Adrenal gland (tissue), 12 donors: Measurements from ENCODE around the gene RRAGD. TPM values are rescaled to one million over a fixed set of nuclear protein-coding genes. Genes with fewer than 3 reads are reported as not detected.

Experiments
- DNase-seq, 7 donors: peaks; one replicate each; pipeline ENCODE4 v3.0.0-alpha.2; 2019 to 2020
- H3K27ac ChIP-seq, 5 donors: fragments of 200-600 bp; sonication (generic) in 4 of 5; 1 replicate in 3 of 5; 2 replicates in 2 of 5; pipeline versions ENCODE4 v1.5.1 to v1.8.0; 2016 to 2020; ENCODE audit warnings: mild to moderate bottlenecking in 1 of 5
- H3K27me3 ChIP-seq: fragments of 200-600 bp; 2 replicates; pipeline ENCODE4 v1.8.0; 2021
- H3K36me3 ChIP-seq, 2 donors: fragments of 200-600 bp; replicated peaks in 1 of 2; 1 replicate in 1 of 2; 2 replicates in 1 of 2; pipeline versions ENCODE4 v1.5.1 to v1.8.0; 2018 to 2022
- H3K4me1 ChIP-seq, 2 donors: fragments of 200-600 bp; replicated peaks in 1 of 2; 1 replicate in 1 of 2; 2 replicates in 1 of 2; pipeline versions ENCODE4 v1.5.1 to v1.8.0; 2018 to 2021
- H3K4me3 ChIP-seq, 4 donors: fragments of 200-600 bp; sonication (generic) in 3 of 4; one replicate each; pipeline ENCODE4 v1.5.1; 2016 to 2018
- H3K9me3 ChIP-seq, 3 donors: fragments of 200-600 bp; sonication (generic) in 1 of 3; replicated peaks in 1 of 3; 1 replicate in 2 of 3; 2 replicates in 1 of 3; pipeline versions ENCODE4 v1.5.1 to v1.8.0; 2016 to 2021
- POLR2A ChIP-seq, 2 donors: fragments of 450-650 bp; IDR thresholded peaks; one replicate each; pipeline ENCODE4 v1.6.1; 2017; ENCODE audit warnings: antibody characterized with exemption in 2 of 2, mild to moderate bottlenecking in 2 of 2, moderate library complexity in 1 of 2
- WGBS, 4 donors: extraction: QIAGEN DNeasy Blood & Tissue Kit in 2 of 4; methylation state at CpG; one replicate each; pipeline versions ENCODE4 v1.1.5 to v1.1.7; 2013 to 2017; 5-methylcytosine and 5-hydroxymethylcytosine counted together
- intact Hi-C, 2 donors: fragments of 100-400 bp; cut with DNase I; formaldehyde crosslinking; loops; one replicate each; pipeline versions ENCODE4 v1.14.1 to v1.15.0; 2022 to 2023
- polyA plus RNA-seq, 3 donors: library from polyadenylated mRNA; stranded (reverse); fragments of 200-250 nt in 2 of 3; fragments of 350-450 nt in 1 of 3; fragmentation: Illumina TruSeq in 1 of 3; extraction: RNeasy Lipid Tissue Mini Kit (QIAGEN cat#74804) in 1 of 3; gene quantifications; one replicate each; pipeline ENCODE4 v1.2.3, GENCODE V29; 2013 to 2014
- total RNA-seq, 9 donors: library from RNA; depleted of rRNA in 4 of 9; stranded (reverse); fragments of >200 nt in 4 of 9; fragments of 120-200 nt in 1 of 9; fragmentation: NEBNext Ultra II Directional in 1 of 9; extraction: Animal tissue kit (Norgen Biotek cat#: 25700) in 1 of 9; gene quantifications; one replicate each; pipeline versions ENCODE4 v1.1.0 to v1.2.4, GENCODE V29; 2013 to 2023
- TF ChIP-seq, protein P1 (sequence below), 6 experiments: fragments of 450-650 bp in 4 of 6; fragments of 200-600 bp in 2 of 6; sonication (generic) in 1 of 6; IDR thresholded peaks; 1 replicate in 5 of 6; 2 replicates in 1 of 6; pipeline versions ENCODE4 v1.5.1 to v1.8.0; 2016 to 2021; ENCODE audit warnings: antibody characterized with exemption in 6 of 6, mild to moderate bottlenecking in 2 of 6, moderate library complexity in 1 of 6
- donor health status: healthy with polysubstance abuse.
- donor health status: Bipolar disorder and iron deficiency.
- donor health status: DM: yes; HTN: yes; CAD: no.
- donor health status: DM: no; HTN: no; CAD: no.
- donor health status: DM: no; HTN: no; CAD: no.
- donor health status: DM: yes; HTN: yes; CAD: no.

RRAGD gene
- total and polyA plus RNA-seq, 12 donors: 4.8 to 42.1 (median 34.4) TPM

DNA sequence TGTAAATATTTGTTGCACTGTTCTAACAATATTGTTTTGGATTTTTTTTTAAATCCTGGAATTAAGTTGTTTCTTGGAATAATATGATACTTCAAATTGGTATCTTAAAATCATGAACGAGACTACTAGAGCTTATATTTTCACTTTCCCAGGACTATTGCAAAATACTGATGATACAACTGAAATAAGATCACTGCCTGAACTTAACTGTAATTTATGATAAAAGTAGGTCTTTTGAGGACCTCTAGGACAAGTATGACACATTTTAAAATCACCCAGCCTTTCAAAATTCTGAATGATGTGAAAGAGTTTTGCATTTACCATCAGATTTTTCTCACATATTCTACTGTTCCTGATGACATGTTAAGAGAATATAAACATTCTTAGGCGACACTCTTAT, 50.9 kb downstream of the RRAGD start:
- DNase-seq: no peak
- Histone ChIP-seq H3K9me3 (no peaks in the 10 kb centered on the region), H3K27ac (no peak overlapping the region), H3K27me3 (no peaks in the 10 kb centered on the region), H3K4me1 (peaks cover 0 to 11% of the 10 kb centered on the region in 2 donors), H3K4me3 (no peak overlapping the region), H3K36me3 (no peaks in the 10 kb centered on the region)
- WGBS, 4 donors: 75 to 83% (median 79%) methylated on average over 2 of the region's 2 CpGs
- TF ChIP-seq, protein P1, sequence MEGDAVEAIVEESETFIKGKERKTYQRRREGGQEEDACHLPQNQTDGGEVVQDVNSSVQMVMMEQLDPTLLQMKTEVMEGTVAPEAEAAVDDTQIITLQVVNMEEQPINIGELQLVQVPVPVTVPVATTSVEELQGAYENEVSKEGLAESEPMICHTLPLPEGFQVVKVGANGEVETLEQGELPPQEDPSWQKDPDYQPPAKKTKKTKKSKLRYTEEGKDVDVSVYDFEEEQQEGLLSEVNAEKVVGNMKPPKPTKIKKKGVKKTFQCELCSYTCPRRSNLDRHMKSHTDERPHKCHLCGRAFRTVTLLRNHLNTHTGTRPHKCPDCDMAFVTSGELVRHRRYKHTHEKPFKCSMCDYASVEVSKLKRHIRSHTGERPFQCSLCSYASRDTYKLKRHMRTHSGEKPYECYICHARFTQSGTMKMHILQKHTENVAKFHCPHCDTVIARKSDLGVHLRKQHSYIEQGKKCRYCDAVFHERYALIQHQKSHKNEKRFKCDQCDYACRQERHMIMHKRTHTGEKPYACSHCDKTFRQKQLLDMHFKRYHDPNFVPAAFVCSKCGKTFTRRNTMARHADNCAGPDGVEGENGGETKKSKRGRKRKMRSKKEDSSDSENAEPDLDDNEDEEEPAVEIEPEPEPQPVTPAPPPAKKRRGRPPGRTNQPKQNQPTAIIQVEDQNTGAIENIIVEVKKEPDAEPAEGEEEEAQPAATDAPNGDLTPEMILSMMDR (IDR thresholded peaks at IDR 0.05): no peak
- TF ChIP-seq POLR2A (IDR thresholded peaks at IDR 0.05): no peak
- intact Hi-C loops: no loop called here

DNA sequence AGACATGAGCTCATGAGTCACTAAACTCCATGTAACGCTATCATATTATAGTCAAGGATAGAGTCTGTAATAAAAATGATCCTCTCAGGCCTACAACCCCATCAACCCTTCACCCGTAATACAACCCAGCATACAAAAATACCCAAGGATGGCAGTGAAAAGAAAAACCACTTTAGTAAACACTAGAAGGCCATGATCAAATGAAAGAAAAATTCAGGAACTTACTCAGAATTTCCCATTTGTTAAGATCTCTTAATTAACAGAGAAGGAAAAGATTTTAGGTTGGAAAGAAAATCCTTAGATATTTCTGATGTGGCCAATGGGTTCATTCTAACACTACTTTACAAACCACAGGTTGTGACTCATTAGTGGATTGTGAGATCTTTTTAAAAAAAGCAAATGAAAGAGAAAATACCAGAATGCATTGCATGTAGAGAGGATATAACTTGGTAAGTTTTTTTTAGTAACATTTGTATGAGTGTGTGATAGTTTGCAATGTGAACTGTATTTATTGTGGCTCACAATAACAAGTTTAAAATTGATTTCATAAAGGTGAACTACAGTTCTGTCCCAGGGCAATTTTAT, 51.6 kb downstream of the RRAGD start:
- WGBS, 4 donors: 92 to 100% (median 97%) methylated on average over 2 of the region's 2 CpGs
- peaks cover 0 to 11% of the 10 kb centered on the region in 2 donors for H3K4me1 ChIP-seq
- intact Hi-C loops: no loop called here
- H3K4me3 ChIP-seq: no peak overlapping the region
- H3K36me3 ChIP-seq: no peaks in the 10 kb centered on the region
- no peak for TF ChIP-seq POLR2A (IDR thresholded peaks at IDR 0.05)
- TF ChIP-seq, protein P1 (IDR thresholded peaks at IDR 0.05): no peak
- no peak overlapping the region for H3K27ac ChIP-seq
- no peaks in the 10 kb centered on the region for H3K9me3 ChIP-seq
- H3K27me3 ChIP-seq: no peaks in the 10 kb centered on the region
- DNase-seq: no peak

DNA sequence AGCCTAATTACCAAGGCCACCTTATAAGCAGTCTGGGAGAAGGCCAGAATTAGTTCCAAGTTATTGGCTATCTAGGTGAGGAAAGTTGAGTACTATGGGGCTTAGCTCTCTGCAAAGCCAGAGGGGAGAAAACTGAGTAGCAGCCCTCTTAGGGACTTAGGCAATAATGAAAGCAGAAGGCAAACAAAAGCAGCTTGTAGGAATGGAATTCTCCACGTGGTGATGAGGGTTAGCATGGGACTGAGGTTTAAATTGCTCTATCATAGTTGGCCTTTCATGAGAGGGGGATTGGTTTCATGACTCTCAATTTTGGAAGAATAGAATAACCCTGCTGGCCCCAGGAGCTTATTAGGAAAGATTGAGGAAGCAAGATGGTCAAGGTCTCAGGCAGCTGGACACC, 52.5 kb downstream of the RRAGD start:
- no peak for DNase-seq
- no peaks in the 10 kb centered on the region for H3K36me3 ChIP-seq
- WGBS, 4 donors: 17 to 44% (median 23%) methylated on average over 1 of the region's 1 CpG
- peaks cover 0 to 11% of the 10 kb centered on the region in 2 donors for H3K4me1 ChIP-seq
- no peak overlapping the region for H3K27ac ChIP-seq
- TF ChIP-seq, protein P1 (IDR thresholded peaks at IDR 0.05): no peak
- TF ChIP-seq POLR2A (IDR thresholded peaks at IDR 0.05): no peak
- H3K9me3 ChIP-seq: no peaks in the 10 kb centered on the region
- no peaks in the 10 kb centered on the region for H3K27me3 ChIP-seq
- H3K4me3 ChIP-seq: no peak overlapping the region
- intact Hi-C loops: no loop called here

DNA sequence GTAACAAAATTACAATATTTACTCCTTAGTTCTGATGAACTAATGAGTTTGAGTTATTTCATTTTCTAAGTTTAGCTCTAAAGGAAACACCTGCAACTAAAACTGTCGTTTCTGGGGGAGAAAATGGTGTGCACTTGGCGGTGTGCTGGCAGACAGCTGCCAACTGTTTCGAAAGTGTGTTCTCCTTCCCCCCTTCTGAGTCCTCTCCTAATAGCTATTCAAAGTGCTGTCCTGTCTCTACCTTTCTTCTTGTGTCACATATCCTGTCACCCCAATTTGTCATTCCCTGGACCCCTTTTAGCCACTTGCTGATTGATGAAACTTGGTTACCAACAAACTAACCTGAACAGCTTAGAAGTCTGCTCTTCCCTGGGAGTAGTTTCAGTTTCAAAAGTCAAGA, 54.7 kb downstream of the RRAGD start:
- H3K9me3 ChIP-seq: no peaks in the 10 kb centered on the region
- H3K27ac ChIP-seq: peak overlapping the region in 1 of 5 donors; percentile 27
- H3K27me3 ChIP-seq: no peaks in the 10 kb centered on the region
- TF ChIP-seq, protein P1 (IDR thresholded peaks at IDR 0.05): no peak
- TF ChIP-seq POLR2A (IDR thresholded peaks at IDR 0.05): no peak
- DNase-seq: no peak
- no peaks in the 10 kb centered on the region for H3K36me3 ChIP-seq
- peaks cover 0 to 11% of the 10 kb centered on the region in 2 donors for H3K4me1 ChIP-seq
- intact Hi-C loops: no loop called here
- H3K4me3 ChIP-seq: peak overlapping the region in 1 of 4 donors; percentile 18
- 42 to 67% (median 50%) methylated on average over 3 of the region's 3 CpGs for WGBS, 4 donors
